T-cell (primary cell): ENCODE measurements around the gene UNKL. TPM values are rescaled to one million over a fixed set of nuclear protein-coding genes. Genes with fewer than 3 reads are reported as not detected.

Source experiments
- ATAC-seq, 4 experiments: fragments of 200-7000 bp in 3 of 4; fragments of 150-1000 bp in 1 of 4; cut with Tn5 transposase; replicated peaks in 1 of 4; 1 replicate in 3 of 4; 2 replicates in 1 of 4; pipeline ENCODE4 v1.10.0; 2021; ENCODE audit warnings: moderate library complexity in 3 of 4, mild to moderate bottlenecking in 2 of 4, moderate number of reproducible peaks in 1 of 4
- CTCF ChIA-PET, 2 donors: fragments of 300-600 bp; sonication (Branson Sonifier 250); formaldehyde crosslinking; loops; one replicate each; lab custom pipeline; 2022; ENCODE audit warnings: antibody characterized with exemption in 2 of 2; lab: Charles Lee
- POLR2A ChIA-PET, 2 donors: fragments of 300-600 bp; sonication (Branson Sonifier 250); formaldehyde crosslinking; loops; one replicate each; lab custom pipeline; 2022; ENCODE audit warnings: antibody characterized with exemption in 2 of 2; lab: Charles Lee
- DNase-seq, 35 experiments: peaks; one replicate each; pipeline versions ENCODE4 v3.0.0 to v3.0.0-alpha.2; 2013 to 2023
- H3K27ac ChIP-seq: one replicate; pipeline ENCODE4 v1.5.1; 2013; ENCODE audit warnings: low read length
- H3K27me3 ChIP-seq, 2 experiments: replicated peaks in 1 of 2; 1 replicate in 1 of 2; 2 replicates in 1 of 2; pipeline versions ENCODE4 v1.6.1 to v1.7.0; 2013; ENCODE audit warnings: low read length in 1 of 2, mixed read lengths in 1 of 2; ENCODE audit not compliant: control insufficient read depth in 2 of 2, insufficient read depth in 2 of 2; ENCODE audit errors: extremely low read depth in 1 of 2
- H3K36me3 ChIP-seq, 2 donors: 1 replicate in 1 of 2; 2 replicates in 1 of 2; pipeline versions ENCODE4 v1.6.1 to v1.7.0; 2013; ENCODE audit warnings: low read length in 1 of 2; ENCODE audit not compliant: control insufficient read depth in 2 of 2, insufficient read depth in 1 of 2; ENCODE audit errors: extremely low read depth in 1 of 2
- H3K4me1 ChIP-seq, 2 experiments: 1 replicate in 1 of 2; 2 replicates in 1 of 2; pipeline versions ENCODE4 v1.6.1 to v1.7.0; 2013; ENCODE audit warnings: low read length in 2 of 2, mixed read lengths in 1 of 2; ENCODE audit not compliant: insufficient read depth in 2 of 2, control insufficient read depth in 1 of 2; ENCODE audit errors: extremely low read depth in 1 of 2
- H3K4me3 ChIP-seq, 2 donors: 1 replicate in 1 of 2; 2 replicates in 1 of 2; pipeline versions ENCODE4 v1.5.1 to v1.7.0; 2013; ENCODE audit warnings: mild to moderate bottlenecking in 2 of 2, low read length in 1 of 2, moderate library complexity in 1 of 2; ENCODE audit not compliant: control insufficient read depth in 1 of 2; ENCODE audit errors: extremely low read depth in 1 of 2
- H3K9me3 ChIP-seq: 2 replicates; pipeline ENCODE4 v1.7.0; 2013
- H3K27ac Mint-ChIP-seq, 2 donors: one replicate each; pipeline ENCODE4 v1.8.0; 2020 to 2021; ENCODE audit warnings: mild to moderate bottlenecking in 2 of 2, mixed read lengths in 2 of 2
- H3K27me3 Mint-ChIP-seq, 2 donors: one replicate each; pipeline ENCODE4 v1.8.0; 2021 to 2022; ENCODE audit warnings: mixed read lengths in 2 of 2
- H3K36me3 Mint-ChIP-seq: one replicate; pipeline ENCODE4 v1.8.0; 2021; ENCODE audit warnings: mixed read lengths
- H3K4me1 Mint-ChIP-seq, 3 donors: one replicate each; pipeline ENCODE4 v1.8.0; 2020 to 2022; ENCODE audit warnings: mixed read lengths in 3 of 3, mild to moderate bottlenecking in 1 of 3
- H3K4me3 Mint-ChIP-seq, 3 donors: one replicate each; pipeline ENCODE4 v1.8.0; 2020 to 2022; ENCODE audit warnings: mild to moderate bottlenecking in 3 of 3, mixed read lengths in 3 of 3, moderate library complexity in 3 of 3
- H3K9me3 Mint-ChIP-seq, 3 donors: one replicate each; pipeline ENCODE4 v1.8.0; 2020 to 2022; ENCODE audit warnings: mixed read lengths in 3 of 3
- WGBS: methylation state at CpG from one replicate; pipeline ENCODE4 v1.1.5; 2013; ENCODE audit warnings: missing lambda C conversion rate; ENCODE audit not compliant: insufficient coverage; 5-methylcytosine and 5-hydroxymethylcytosine counted together
- total RNA-seq, 35 experiments: library from RNA in 6 of 35; stranded (reverse) in 6 of 35; fragments of 120-200 nt in 1 of 35; gene quantifications; one replicate each; pipeline versions ENCODE4 v1.2.1 to v1.2.4 and lab custom pipeline; 2013 to 2026

Gene UNKL
- 100 to 1,000 TPM in 3 of 5 donors, 10 to 100 TPM in 2; 85.3 to 131 (median 113) TPM for total RNA-seq
- 24.8 TPM for total RNA-seq (2013)
- 8.6 to 105 (median 45.3) reads per million in 29 experiments for total RNA-seq (lab: John Stamatoyannopoulos, UW)

- Histone ChIP-seq H3K27ac (peak within 1 kb of the TSS; percentile 64), H3K9me3 (no peaks in the 10 kb centered on the region), H3K4me1 (peaks cover 1 to 33% of the 10 kb centered on the region in 2 experiments), H3K36me3 (peaks cover 4 to 9% of the 10 kb centered on the region in 2 donors), H3K4me3 (peak within 1 kb of the TSS; percentile 81 to 87), H3K27me3 (no peaks in the 10 kb centered on the region)
- Mint-ChIP-seq H3K27me3 (no peaks in the 10 kb centered on the region), H3K4me3 (peak within 1 kb of the TSS; percentile 81 to 84 (median 83)), H3K9me3 (no peaks in the 10 kb centered on the region), H3K27ac (peak within 1 kb of the TSS; percentile 88 to 89), H3K36me3 (no peaks in the 10 kb centered on the region), H3K4me1 (peaks cover 24 to 28% (median 26%) of the 10 kb centered on the region in 3 donors)
- CTCF ChIA-PET, result no interaction called here
- ATAC-seq, result peak; percentile 73 to 77 (median 74)
- peak; percentile 65 to 92 (median 81) for DNase-seq
- WGBS, result under 1% methylated on average over 56 of the region's 72 CpGs
- POLR2A ChIA-PET, result no interaction called here
Observed at GRCh38 chr16:1414532-1415260, at the start of gene UNKL. Gene UNKL, minus strand, starts transcription at chr16:1414704. Its CDS starts 13 bp downstream, at chr16:1414691.

GRCh38 chr16:1461146-1461545 lies 46.6 kb upstream of the UNKL start:
- Histone ChIP-seq H3K27ac (no peak overlapping the region), H3K4me1 (no peaks in the 10 kb centered on the region), H3K4me3 (no peak overlapping the region), H3K9me3 (no peaks in the 10 kb centered on the region), H3K27me3 (no peaks in the 10 kb centered on the region), H3K36me3 (peaks cover 25 to 27% of the 10 kb centered on the region in 2 donors)
- no peaks in the 10 kb centered on the region for H3K9me3 Mint-ChIP-seq
- 94% methylated on average over 22 of the region's 24 CpGs for WGBS
- no peaks in the 10 kb centered on the region for H3K27me3 Mint-ChIP-seq
- ATAC-seq (no peak), DNase-seq (no peak)
- no peak overlapping the region for H3K4me3 Mint-ChIP-seq
- H3K4me1 Mint-ChIP-seq, result peaks cover 0 to 3% (median 0%) of the 10 kb centered on the region in 3 donors
- no peak overlapping the region for H3K27ac Mint-ChIP-seq
- peaks cover 10% of the 10 kb centered on the region for H3K36me3 Mint-ChIP-seq
- ChIA-PET POLR2A (no interaction called here), CTCF (no interaction called here)

- H3K27me3 ChIP-seq, result no peaks in the 10 kb centered on the region
- H3K4me3 ChIP-seq, result no peak overlapping the region
- peaks cover 25 to 30% of the 10 kb centered on the region in 2 donors for H3K36me3 ChIP-seq
- H3K27ac ChIP-seq, result no peak overlapping the region
- Mint-ChIP-seq H3K36me3 (peaks cover 10% of the 10 kb centered on the region), H3K9me3 (no peaks in the 10 kb centered on the region), H3K4me3 (no peak overlapping the region), H3K27me3 (no peaks in the 10 kb centered on the region), H3K27ac (no peak overlapping the region), H3K4me1 (peaks cover 0 to 3% (median 0%) of the 10 kb centered on the region in 3 donors)
- WGBS, result 97% methylated on average over 30 of the region's 30 CpGs
- no peaks in the 10 kb centered on the region for H3K9me3 ChIP-seq
- ChIA-PET POLR2A (no interaction called here), CTCF (no interaction called here)
- H3K4me1 ChIP-seq, result no peaks in the 10 kb centered on the region
- no peak for DNase-seq
- ATAC-seq, result no peak
Observed at GRCh38 chr16:1460602-1461138, 46.2 kb upstream of the UNKL start.

- H3K36me3 ChIP-seq, result peaks cover 32 to 34% of the 10 kb centered on the region in 2 donors
- H3K4me1 ChIP-seq, result no peaks in the 10 kb centered on the region
- ChIA-PET CTCF (interaction anchor here in 1 of 2 donors (0.5 kb wide), 2 partner anchors 88 to 204 kb away, joined by 3 to 6 read pairs; no protein-coding TSS in a partner anchor), POLR2A (no interaction called here)
- H3K27me3 ChIP-seq, result no peaks in the 10 kb centered on the region
- Mint-ChIP-seq H3K27me3 (no peaks in the 10 kb centered on the region), H3K4me1 (peaks cover 0 to 3% (median 0%) of the 10 kb centered on the region in 3 donors), H3K9me3 (no peaks in the 10 kb centered on the region), H3K27ac (no peak overlapping the region), H3K4me3 (no peak overlapping the region), H3K36me3 (peaks cover 9% of the 10 kb centered on the region)
- no peak overlapping the region for H3K4me3 ChIP-seq
- H3K9me3 ChIP-seq, result no peaks in the 10 kb centered on the region
- WGBS, result 96% methylated on average over 4 of the region's 10 CpGs
- DNase-seq (no peak), ATAC-seq (no peak)
- H3K27ac ChIP-seq, result no peak overlapping the region
Observed at GRCh38 chr16:1459967-1460366, 45.5 kb upstream of the UNKL start.

GRCh38 chr16:1458977-1459341 lies 44.5 kb upstream of the UNKL start:
- peaks cover 32 to 35% of the 10 kb centered on the region in 2 donors for H3K36me3 ChIP-seq
- H3K27ac ChIP-seq, result no peak overlapping the region
- Mint-ChIP-seq H3K4me3 (no peak overlapping the region), H3K27me3 (no peaks in the 10 kb centered on the region), H3K4me1 (peaks cover 0 to 3% (median 0%) of the 10 kb centered on the region in 3 donors), H3K9me3 (no peaks in the 10 kb centered on the region), H3K36me3 (peaks cover 10% of the 10 kb centered on the region), H3K27ac (no peak overlapping the region)
- no peak overlapping the region for H3K4me3 ChIP-seq
- POLR2A ChIA-PET, result no interaction called here
- 75% methylated on average over 14 of the region's 14 CpGs for WGBS
- no peaks in the 10 kb centered on the region for H3K27me3 ChIP-seq
- no peaks in the 10 kb centered on the region for H3K9me3 ChIP-seq
- DNase-seq (peak in 1 of 35 experiments; percentile 38), ATAC-seq (no peak)
- CTCF ChIA-PET, result no interaction called here
- H3K4me1 ChIP-seq, result no peaks in the 10 kb centered on the region

- H3K27me3 Mint-ChIP-seq, result no peaks in the 10 kb centered on the region
- no peaks in the 10 kb centered on the region for H3K9me3 Mint-ChIP-seq
- H3K36me3 ChIP-seq, result peaks cover 35 to 39% of the 10 kb centered on the region in 2 donors
- peaks cover 0 to 3% (median 0%) of the 10 kb centered on the region in 3 donors for H3K4me1 Mint-ChIP-seq
- H3K4me3 Mint-ChIP-seq, result no peak overlapping the region
- CTCF ChIA-PET, result no interaction called here
- DNase-seq (no peak), ATAC-seq (no peak)
- H3K27ac Mint-ChIP-seq, result no peak overlapping the region
- H3K36me3 Mint-ChIP-seq, result peaks cover 13% of the 10 kb centered on the region
- POLR2A ChIA-PET, result no interaction called here
- WGBS, result 88% methylated on average over 19 of the region's 26 CpGs
- no peak overlapping the region for H3K4me3 ChIP-seq
- no peak overlapping the region for H3K27ac ChIP-seq
- no peaks in the 10 kb centered on the region for H3K4me1 ChIP-seq
- no peaks in the 10 kb centered on the region for H3K9me3 ChIP-seq
- no peaks in the 10 kb centered on the region for H3K27me3 ChIP-seq
Observed at GRCh38 chr16:1458336-1458976, 44.0 kb upstream of the UNKL start.
